Prostate gland (tissue), 2 donors: ENCODE measurements around the gene HIVEP2.

Experiments used
- CTCF ChIP-seq, 4 experiments: fragments of 200-600 bp in 2 of 4; fragments of 450-650 bp in 2 of 4; sonication (generic) in 2 of 4; IDR thresholded peaks; 1 replicate in 3 of 4; 2 replicates in 1 of 4; pipeline ENCODE4 v1.5.1; 2016 to 2019; ENCODE audit warnings: antibody characterized with exemption in 4 of 4, mild to moderate bottlenecking in 2 of 4, moderate library complexity in 2 of 4
- POLR2A ChIP-seq: fragments of 450-650 bp; IDR thresholded peaks from one replicate; pipeline ENCODE4 v1.6.1; 2016; ENCODE audit warnings: antibody characterized with exemption, mild to moderate bottlenecking

- TF ChIP-seq POLR2A: no peak
- TF ChIP-seq CTCF (IDR thresholded peaks at IDR 0.05): no peak
These were observed 123.7 kb downstream of the HIVEP2 start for GRCh38 chr6:142821164-142821716.
